ENCODE data around the gene HEXA.
"Not testable (repeated sequence)": the region's sequence is repeated elsewhere in the genome, so short reads cannot be mapped to it uniquely, and the experiment has no call there.

HEXA gene

GRCh38 chr15:72375846-72376581 is at the start of gene HEXA:
Gene HEXA, minus strand, starts transcription at chr15:72376014. Its CDS starts 42 bp downstream, at chr15:72375972.
- peak; percentile 94 for DNase-seq

- DNase-seq = no peak
These were observed 47.4 kb upstream of the HEXA start for GRCh38 chr15:72423256-72423655.

GRCh38 chr15:72421484-72421883 is 45.7 kb upstream of the HEXA start:
- DNase-seq = no peak

- DNase-seq = no peak
These were observed 44.8 kb upstream of the HEXA start for GRCh38 chr15:72420576-72420975.

DNA sequence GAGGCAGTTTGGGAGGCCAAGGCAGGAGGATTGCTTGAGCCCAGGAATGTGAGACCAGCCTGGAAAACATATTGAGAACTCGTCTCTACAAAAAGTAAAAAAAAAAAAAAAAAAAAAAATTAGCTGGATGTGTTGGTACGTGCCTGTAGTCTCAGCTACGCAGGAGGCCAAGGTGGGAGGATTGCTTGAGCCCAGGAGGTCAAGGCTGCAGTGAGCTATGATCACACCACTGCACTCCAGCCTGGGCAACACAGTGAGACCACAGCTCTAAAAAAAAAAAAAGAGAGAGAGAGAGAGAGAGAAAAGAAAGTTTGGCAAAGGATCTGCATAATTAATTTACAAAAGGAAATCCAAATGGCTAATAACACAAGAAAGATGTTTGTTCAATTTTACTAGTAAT is 44.0 kb upstream of the HEXA start:
- not testable (repeated sequence) for DNase-seq

GRCh38 chr15:72415304-72415703 is 39.5 kb upstream of the HEXA start:
- no peak for DNase-seq

DNA sequence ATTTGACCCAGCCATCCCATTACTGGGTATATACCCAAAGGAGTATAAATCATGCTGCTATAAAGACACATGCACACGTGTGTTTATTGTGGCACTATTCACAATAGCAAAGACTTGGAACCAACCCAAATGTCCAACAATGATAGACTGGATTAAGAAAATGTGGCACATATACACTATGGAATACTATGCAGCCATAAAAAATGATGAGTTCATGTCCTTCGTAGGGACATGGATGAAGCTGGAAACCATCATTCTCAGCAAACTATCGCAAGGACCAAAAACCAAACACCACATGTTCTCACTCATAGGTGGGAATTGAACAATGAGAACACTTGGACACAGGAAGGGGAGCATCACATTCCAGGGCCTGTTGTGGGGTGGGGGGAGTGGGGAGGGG is 37.5 kb upstream of the HEXA start:
- not testable (repeated sequence) for DNase-seq

DNA sequence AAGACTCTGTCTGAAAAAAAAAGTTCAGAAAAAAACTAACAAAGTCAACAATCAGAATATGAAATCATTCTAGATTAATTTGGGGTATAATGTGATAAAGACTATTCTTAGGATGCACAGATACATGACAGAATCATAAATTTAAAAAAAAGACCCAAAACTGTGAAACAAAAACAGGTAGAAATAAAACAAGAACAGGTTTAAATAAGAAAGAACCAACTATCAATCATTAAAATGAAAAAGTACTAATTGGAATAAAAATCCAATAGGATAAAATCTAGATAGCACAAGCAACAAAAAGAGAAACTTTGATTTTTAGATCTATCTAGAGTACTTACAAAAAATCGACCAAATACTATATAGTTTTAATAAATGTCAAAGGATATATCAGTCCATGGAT is 35.7 kb upstream of the HEXA start:
- DNase-seq = no peak

GRCh38 chr15:72411111-72411510 is 35.3 kb upstream of the HEXA start:
- DNase-seq = no peak

GRCh38 chr15:72406936-72407335 is 31.1 kb upstream of the HEXA start:
- no peak for DNase-seq

DNA sequence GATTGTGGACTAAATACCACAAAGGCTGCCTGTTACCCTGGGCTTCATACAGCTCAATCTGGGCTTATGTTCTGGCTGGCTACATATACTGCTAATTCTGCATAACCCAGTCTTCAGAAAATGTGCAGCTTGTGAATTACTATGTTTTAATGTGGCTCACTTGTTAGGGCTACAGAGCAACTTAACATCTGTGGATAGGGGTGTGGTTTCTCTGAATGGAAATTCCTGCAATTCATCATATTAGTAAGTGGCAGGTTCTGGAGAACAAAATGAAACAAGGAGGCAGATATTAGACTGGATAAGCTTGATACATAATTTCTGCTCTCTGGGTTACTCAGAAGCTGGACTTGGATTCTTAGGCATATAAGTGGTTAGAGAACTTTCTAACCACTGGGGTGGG is 29.0 kb upstream of the HEXA start:
- no peak for DNase-seq

GRCh38 chr15:72404356-72404755 is 28.5 kb upstream of the HEXA start:
- no peak for DNase-seq

- DNase-seq = no peak
These were observed 26.9 kb upstream of the HEXA start for GRCh38 chr15:72402726-72403125.

- DNase-seq = no peak
These were observed 22.8 kb upstream of the HEXA start for GRCh38 chr15:72398648-72399047.

GRCh38 chr15:72397796-72398588 is 22.2 kb upstream of the HEXA start, which contains the start of gene TMEM202:
Gene TMEM202, plus strand, starts transcription at chr15:72398305. Its CDS starts 22 bp downstream, at chr15:72398327.
- DNase-seq = no peak

GRCh38 chr15:72396331-72396730 is 20.5 kb upstream of the HEXA start:
- DNase-seq = not testable (repeated sequence)

DNA sequence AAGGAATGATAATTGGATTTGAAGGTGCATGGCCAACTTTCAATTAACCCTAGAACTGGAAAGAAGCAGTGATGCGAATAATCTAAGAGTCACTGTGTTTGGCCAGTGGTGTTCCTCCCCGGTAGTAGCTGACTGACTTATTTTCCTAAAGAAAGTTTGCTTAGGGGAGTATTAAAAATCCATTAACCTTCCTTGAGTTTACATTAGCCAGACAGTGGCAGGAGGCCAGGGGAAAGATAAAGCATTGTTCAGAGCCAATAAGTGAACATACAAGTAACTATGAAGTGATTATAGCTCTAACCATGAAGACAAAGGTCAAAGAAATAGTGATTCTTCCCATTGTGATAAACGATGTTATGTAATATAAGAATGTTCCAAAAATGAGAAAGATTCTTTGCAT is 13.4 kb upstream of the HEXA start:
- no peak for DNase-seq

DNA sequence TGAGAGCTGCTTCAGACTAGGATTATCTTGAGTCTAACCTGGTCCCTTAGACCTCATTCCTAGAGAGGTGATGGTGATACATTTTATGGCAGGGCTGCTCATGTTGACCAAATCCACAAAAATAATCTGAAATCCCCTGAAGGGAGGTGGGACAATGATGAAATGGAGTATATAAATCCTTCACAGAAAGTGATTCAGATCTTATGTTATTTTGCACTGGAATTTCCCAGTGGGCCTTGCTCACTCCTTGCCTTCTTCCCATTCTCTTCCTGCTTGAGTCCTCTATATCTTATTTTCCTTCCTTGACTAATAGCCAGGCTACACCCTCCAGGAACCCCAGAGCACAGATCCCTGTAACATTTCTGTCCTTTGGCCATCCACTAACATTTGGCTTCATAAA is 11.9 kb upstream of the HEXA start:
- no peak for DNase-seq

DNA sequence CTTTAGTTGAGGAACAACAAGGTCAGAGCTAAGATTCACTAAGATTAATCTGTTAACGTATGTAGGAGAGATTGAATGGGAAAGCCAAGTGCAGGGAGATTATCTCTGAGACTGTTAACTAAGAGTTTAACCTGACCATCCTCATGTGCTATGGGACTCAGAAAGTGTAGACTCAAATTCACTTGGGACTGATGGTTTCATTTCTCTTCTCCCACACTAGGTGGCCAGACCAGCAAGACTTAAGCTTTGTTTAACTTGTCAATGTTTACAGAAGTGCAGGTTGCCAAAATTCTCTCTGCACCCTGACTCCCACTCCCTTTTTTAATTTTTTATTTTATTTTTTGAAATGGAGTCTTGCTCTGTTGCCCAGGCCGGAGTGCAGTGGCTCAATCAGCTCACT is 6.3 kb upstream of the HEXA start:
- no peak for DNase-seq

DNA sequence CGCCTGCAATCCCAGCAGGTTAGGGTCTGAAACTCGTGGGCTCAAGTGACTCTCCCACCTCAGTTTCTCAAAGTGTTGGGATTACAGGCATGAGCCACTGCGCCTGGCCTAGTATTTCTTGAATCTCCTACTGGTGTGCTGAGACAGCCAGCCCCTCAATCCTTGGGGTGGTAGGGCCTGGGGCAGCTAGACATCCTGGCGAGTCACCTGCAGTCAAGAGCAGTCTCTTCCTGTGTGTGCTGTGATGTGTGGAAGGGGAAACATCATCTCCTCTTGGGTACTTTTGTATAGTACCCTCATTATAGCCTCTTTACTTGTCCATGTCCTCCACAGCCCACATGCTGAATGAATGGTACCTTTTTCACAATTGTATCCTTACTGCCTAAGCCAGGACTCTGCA is 4.9 kb upstream of the HEXA start:
- no peak for DNase-seq

GRCh38 chr15:72379856-72380430 is 4.1 kb upstream of the HEXA start:
- DNase-seq = no peak

DNA sequence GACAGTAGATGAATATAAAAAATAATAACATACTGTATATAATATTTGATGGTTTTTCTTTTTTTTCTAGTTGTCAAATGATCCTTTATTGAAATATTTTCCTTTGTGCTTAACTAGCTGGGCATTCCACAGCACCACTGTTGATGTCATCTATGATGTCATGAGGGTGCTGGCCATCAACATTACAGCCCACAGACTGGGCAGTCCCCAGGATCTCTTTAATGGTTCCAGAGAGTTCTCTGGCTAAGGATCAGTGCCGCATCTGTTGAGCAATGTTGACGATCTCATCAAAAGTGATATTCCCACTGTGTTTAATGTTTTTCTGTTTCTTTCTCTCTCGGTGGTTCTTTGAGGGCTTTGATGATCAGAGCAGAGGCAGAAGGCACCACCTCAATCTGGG is 3.3 kb upstream of the HEXA start:
- not testable (repeated sequence) for DNase-seq

- no peak for DNase-seq
These were observed 1.5 kb upstream of the HEXA start for GRCh38 chr15:72377331-72377730.

GRCh38 chr15:72375501-72375845 is 341 bp downstream of the HEXA start:
- no peak for DNase-seq
